Endothelial cell of umbilical vein (primary cell): ENCODE measurements around the gene SUPT5H. TPM values are rescaled to one million over a fixed set of nuclear protein-coding genes. Genes with fewer than 3 reads are reported as not detected.

Experiments
- BruUV-seq: library from RNA; stranded (reverse); fragments of 400-500 nt; replicated peaks from 2 replicates; lab custom pipeline; 2021; lab: Mats Ljungman, UMichigan
- CTCF ChIA-PET: fragments of 300-600, 350-600 bp; sonication (Branson Sonifier 250); formaldehyde crosslinking; loops from one replicate; lab custom pipeline; 2021; ENCODE audit warnings: antibody characterized with exemption, inconsistent platforms; lab: Charles Lee
- POLR2A ChIA-PET: fragments of 300-600, 350-600 bp; sonication (Branson Sonifier 250); formaldehyde crosslinking; loops from one replicate; lab custom pipeline; 2021; ENCODE audit warnings: antibody characterized with exemption, inconsistent platforms; lab: Charles Lee
- DNase-seq: peaks from one replicate; pipeline ENCODE4 v3.0.0-alpha.2; 2011; ENCODE audit warnings: low read depth, low spot score
- FAIRE-seq: peaks from 2 replicates; lab custom pipeline; 2011; peaks lifted over from hg19 to GRCh38; lab: Jason Lieb, UNC
- H2AFZ ChIP-seq: 2 replicates; pipeline ENCODE4 v1.6.0; 2012; ENCODE audit warnings: low read depth, low read length, control low read depth, inconsistent platforms
- H3K27ac ChIP-seq: 2 replicates; pipeline ENCODE4 v1.5.1; 2011; ENCODE audit warnings: low read depth, mild to moderate bottlenecking, control low read depth, low read length, moderate library complexity; ENCODE audit not compliant: insufficient read depth
- H3K27me3 ChIP-seq, 2 experiments: 2 replicates each; pipeline versions ENCODE4 v1.6.0 to v1.6.1; 2011; ENCODE audit warnings: low read length in 2 of 2, mixed read lengths in 1 of 2; ENCODE audit not compliant: control insufficient read depth in 2 of 2, insufficient read depth in 2 of 2
- H3K36me3 ChIP-seq, 2 experiments: 2 replicates in 1 of 2; 3 replicates in 1 of 2; pipeline ENCODE4 v1.5.1; 2011; ENCODE audit warnings: low read length in 2 of 2, mild to moderate bottlenecking in 1 of 2, moderate library complexity in 1 of 2; ENCODE audit not compliant: control insufficient read depth in 2 of 2, insufficient read depth in 2 of 2; ENCODE audit errors: extremely low read depth in 1 of 2
- H3K4me1 ChIP-seq: 3 replicates; pipeline ENCODE4 v1.5.1; 2011; ENCODE audit warnings: mild to moderate bottlenecking, low read length; ENCODE audit not compliant: control insufficient read depth, insufficient read depth; ENCODE audit errors: extremely low read depth
- H3K4me2 ChIP-seq: 2 replicates; pipeline ENCODE4 v1.6.1; 2011; ENCODE audit warnings: low read length, control low read depth, mixed read lengths; ENCODE audit not compliant: insufficient read depth
- H3K4me3 ChIP-seq, 3 experiments: fragments of 200-600 bp in 1 of 3; sonication (generic), shearing (Covaris generic) in 1 of 3; replicated peaks in 1 of 3; 2 replicates each; pipeline ENCODE4 v1.5.1; 2011 to 2016; ENCODE audit warnings: control low read depth in 3 of 3, low read length in 3 of 3, mild to moderate bottlenecking in 2 of 3, inconsistent platforms in 1 of 3, low read depth in 1 of 3, moderate library complexity in 1 of 3; ENCODE audit not compliant: insufficient read depth in 1 of 3
- H3K79me2 ChIP-seq: 2 replicates; pipeline ENCODE4 v1.6.0; 2012; ENCODE audit warnings: low read length, inconsistent platforms; ENCODE audit not compliant: control insufficient read depth, insufficient read depth
- H3K9ac ChIP-seq: replicated peaks from 2 replicates; pipeline ENCODE3; 2011; ENCODE audit warnings: low read length, control low read depth; ENCODE audit not compliant: insufficient read depth; ENCODE audit errors: extremely low read depth
- H3K9me1 ChIP-seq: replicated peaks from 3 replicates; pipeline ENCODE4 v1.6.0; 2011; ENCODE audit warnings: mild to moderate bottlenecking, low read length; ENCODE audit not compliant: control insufficient read depth, insufficient read depth; ENCODE audit errors: extremely low read depth
- H3K9me3 ChIP-seq: replicated peaks from 2 replicates; pipeline ENCODE4 v1.5.1; 2012; ENCODE audit warnings: low read length, inconsistent platforms; ENCODE audit not compliant: control insufficient read depth, insufficient read depth
- H4K20me1 ChIP-seq: replicated peaks from 2 replicates; pipeline ENCODE3; 2011; ENCODE audit warnings: mild to moderate bottlenecking, low read length; ENCODE audit not compliant: control insufficient read depth, insufficient read depth; ENCODE audit errors: extremely low read depth
- EZH2 ChIP-seq: IDR thresholded peaks from 2 replicates; pipeline ENCODE4 v1.6.1; 2012; ENCODE audit warnings: borderline replicate concordance, low read depth, mild to moderate bottlenecking, moderate library complexity, low read length, inconsistent platforms; ENCODE audit not compliant: severe bottlenecking
- FOS ChIP-seq: IDR thresholded peaks from 2 replicates; pipeline ENCODE4 v1.6.1; 2011; ENCODE audit warnings: mild to moderate bottlenecking, low read length, moderate library complexity, borderline replicate concordance; ENCODE audit not compliant: insufficient read depth
- GATA2 ChIP-seq: IDR thresholded peaks from 2 replicates; pipeline ENCODE4 v1.7.0; 2011; ENCODE audit warnings: low read depth, mild to moderate bottlenecking, moderate library complexity, mixed read lengths, low read length; ENCODE audit not compliant: insufficient read length, insufficient read depth
- JUN ChIP-seq: IDR thresholded peaks from 2 replicates; pipeline ENCODE4 v1.6.1; 2011; ENCODE audit warnings: borderline replicate concordance, low read depth; ENCODE audit not compliant: insufficient read length, insufficient read depth
- MYC ChIP-seq: IDR thresholded peaks from one replicate; pipeline ENCODE4 v1.6.1; 2011; ENCODE audit warnings: mild to moderate bottlenecking, low read depth, low read length
- POLR2A ChIP-seq: IDR thresholded peaks from 2 replicates; pipeline ENCODE4 v1.6.1; 2012; ENCODE audit warnings: low read depth, mild to moderate bottlenecking, control low read depth, low read length
- POLR2AphosphoS5 ChIP-seq: IDR thresholded peaks from 2 replicates; pipeline ENCODE4 v1.6.1; 2012; ENCODE audit warnings: low read depth, mild to moderate bottlenecking, control low read depth, low read length, moderate library complexity; ENCODE audit not compliant: insufficient read depth
- dilution Hi-C: fragments of 300-500 bp; cut with MboI; formaldehyde crosslinking; loops from one replicate; pipeline ENCODE4 v1.15.0; 2019; ENCODE audit warnings: low sequenced_read_pairs; ENCODE audit not compliant: extremely low pct_ligation_motif_present
- intact Hi-C: fragments of 100-400 bp; cut with micrococcal nuclease; formaldehyde crosslinking; loops from one replicate; pipeline ENCODE4 v1.10.0; 2022
- polyA plus RNA-seq, 4 experiments: library from polyadenylated mRNA; depleted of rRNA in 3 of 4; stranded (reverse) in 3 of 4; unstranded in 1 of 4; fragments of >200 nt; gene quantifications; 2 replicates each; pipeline versions ENCODE4 v1.2.1 to v1.2.3, GENCODE V29; 2011 to 2012; ENCODE audit warnings: missing spikeins in 1 of 4
- total RNA-seq: library from RNA; stranded (reverse); gene quantifications from 2 replicates; pipeline ENCODE4 v1.2.3, GENCODE V29; 2021
- TF ChIP-seq, protein P1 (sequence below): IDR thresholded peaks from 2 replicates; pipeline ENCODE4 v1.6.1; 2011; ENCODE audit not compliant: insufficient read depth, insufficient read length
- TF ChIP-seq, protein P2 (sequence below), 2 donors: IDR thresholded peaks; 1 replicate in 1 of 2; 2 replicates in 1 of 2; pipeline ENCODE4 v1.5.1; 2011; ENCODE audit warnings: low read length in 2 of 2, mild to moderate bottlenecking in 2 of 2, moderate library complexity in 2 of 2, control low read depth in 1 of 2, inconsistent platforms in 1 of 2, low read depth in 1 of 2; ENCODE audit not compliant: insufficient read depth in 1 of 2; ENCODE audit errors: extremely low read depth in 1 of 2

The SUPT5H gene
- total and polyA plus RNA-seq, 2 donors (not counting 3 experiments of a cell fraction or from before 2014, with no cell fraction given): 87.6 to 120 TPM

DNA sequence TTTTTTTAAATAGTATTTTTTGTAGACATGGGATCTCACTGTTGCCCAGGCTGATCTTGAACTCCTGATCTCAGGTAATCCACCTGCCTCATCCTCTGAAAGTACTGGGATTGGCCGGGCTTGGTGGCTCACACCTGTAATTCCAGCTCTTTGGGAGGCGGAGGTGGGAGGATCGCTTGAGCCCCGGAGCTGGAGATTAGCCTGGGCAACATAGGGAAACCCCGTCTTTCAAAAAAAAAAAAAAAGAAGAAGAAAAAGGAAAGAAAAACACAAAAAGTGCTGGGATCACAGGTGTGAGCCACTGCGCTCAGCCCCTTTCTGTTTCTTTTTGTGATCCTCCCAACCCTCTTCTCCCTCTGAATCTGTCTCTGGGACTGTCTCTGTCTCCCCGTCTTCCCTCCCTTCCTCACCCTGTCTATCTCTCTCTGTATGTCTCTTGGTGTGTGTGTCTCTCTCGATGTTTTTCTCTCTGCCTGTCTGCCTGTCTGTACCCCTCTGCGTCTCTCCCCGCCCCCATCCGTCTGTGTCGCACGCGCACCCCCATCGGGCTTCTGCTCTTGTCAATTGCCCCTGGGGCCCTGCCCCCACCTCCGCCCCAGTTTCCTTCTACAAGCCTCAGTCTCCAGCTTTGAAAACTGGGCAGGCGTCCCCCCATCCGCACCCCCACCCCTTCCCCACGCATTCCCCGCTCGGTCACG lies 39.3 kb upstream of the SUPT5H start:
- dilution Hi-C loops (no loop called here), intact Hi-C loops (no loop called here)
- Histone ChIP-seq H3K4me1 (peaks cover 51% of the 10 kb centered on the region), H3K4me2 (peak overlapping the region; percentile 42), H3K9me1 (no peaks in the 10 kb centered on the region), H3K36me3 (no peaks in the 10 kb centered on the region), H4K20me1 (no peaks in the 10 kb centered on the region), H2AFZ (peak overlapping the region; percentile 18), H3K79me2 (peaks cover 22% of the 10 kb centered on the region), H3K27ac (peak overlapping the region; percentile 58), H3K27me3 (no peaks in the 10 kb centered on the region), H3K9me3 (no peaks in the 10 kb centered on the region), H3K9ac (peak overlapping the region; percentile 59), H3K4me3 (peak overlapping the region; percentile 20 to 40 (median 27))
- FAIRE-seq: peak; percentile 44
- DNase-seq: no peak
- BruUV-seq: no TSS peak
- TF ChIP-seq JUN: no peak
- no peak for TF ChIP-seq EZH2
- no peak for TF ChIP-seq MYC
- TF ChIP-seq POLR2AphosphoS5: no peak
- CTCF ChIA-PET: interaction anchor here (5.0 kb wide), 1 partner anchor 9 kb away, joined by 42 read pairs; no protein-coding TSS in a partner anchor
- POLR2A ChIA-PET: interaction anchor here (1.0 to 2.4 kb wide), 5 partner anchors 8 to 476 kb away, joined by 3 to 10 read pairs (median 5); partner anchors contain the start of genes MED29, MRPS12, PAF1 and RPS16

DNA sequence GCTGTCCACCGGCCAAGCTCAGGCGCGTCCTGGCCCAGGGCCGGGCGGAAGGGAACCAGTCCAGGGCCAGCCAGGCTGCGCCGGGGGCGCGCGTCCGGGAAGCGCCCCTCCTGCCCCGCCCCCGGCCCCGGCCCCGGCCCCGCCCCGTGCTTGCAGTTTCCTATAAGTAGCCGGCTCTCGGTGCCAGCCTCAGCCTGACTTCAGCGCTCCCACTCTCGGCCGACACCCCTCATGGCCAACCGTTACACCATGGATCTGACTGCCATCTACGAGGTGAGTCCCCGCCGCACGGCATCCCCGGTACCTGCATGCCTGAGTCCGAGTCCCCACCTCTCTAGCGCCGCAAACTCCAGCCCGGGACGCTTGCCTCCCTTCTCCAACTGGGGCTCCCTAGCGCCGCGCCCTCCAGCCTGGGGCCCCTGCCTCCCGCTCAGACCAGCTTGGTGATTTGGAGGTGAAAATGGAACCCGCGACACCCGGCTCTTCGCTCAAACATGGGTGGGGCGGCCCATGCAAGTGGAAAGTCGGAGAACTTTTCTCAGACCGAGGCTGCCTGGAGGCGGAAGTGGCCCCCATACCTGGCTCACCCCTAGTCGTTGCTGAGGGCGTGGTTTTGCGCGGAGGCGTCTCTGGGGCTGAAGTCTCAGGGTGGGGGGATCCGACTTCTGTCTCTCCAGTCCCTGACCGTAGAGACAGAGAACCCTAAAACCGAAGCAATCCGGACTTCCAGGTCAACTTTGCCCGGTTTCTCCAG lies 38.5 kb upstream of the SUPT5H start, which contains the start of gene ZFP36:
Gene ZFP36, plus strand, starts transcription at position 192 of the 754 bp plus-strand sequence. Its CDS starts 58 bp downstream, at position 250.
- Histone ChIP-seq H3K9ac (peak within 1 kb of the TSS; percentile 92), H2AFZ (peak within 1 kb of the TSS; percentile 18), H3K27ac (peak within 1 kb of the TSS; percentile 83), H4K20me1 (no peaks in the 10 kb centered on the region), H3K27me3 (no peaks in the 10 kb centered on the region), H3K79me2 (peaks cover 22% of the 10 kb centered on the region), H3K9me1 (no peaks in the 10 kb centered on the region), H3K36me3 (no peaks in the 10 kb centered on the region), H3K9me3 (no peaks in the 10 kb centered on the region), H3K4me3 (peak within 1 kb of the TSS; percentile 71 to 96 (median 88)), H3K4me2 (peak within 1 kb of the TSS; percentile 83), H3K4me1 (peaks cover 57% of the 10 kb centered on the region)
- POLR2A ChIA-PET: interaction anchor here (0.5 to 2.4 kb wide), 7 partner anchors 9 to 476 kb away, joined by 3 to 10 read pairs (median 5); partner anchors contain the start of genes MED29, MRPS12, PAF1 and RPS16
- CTCF ChIA-PET: interaction anchor here (5.0 kb wide), 1 partner anchor 10 kb away, joined by 42 read pairs; no protein-coding TSS in a partner anchor
- FAIRE-seq (peak; percentile 75), DNase-seq (peak; percentile 76)
- TSS peak; percentile 69 for BruUV-seq
- dilution Hi-C loops: no loop called here
- intact Hi-C loops: no loop called here
- TF ChIP-seq EZH2 (no peak), POLR2A (peak; percentile 99), GATA2 (no peak), FOS (no peak), POLR2AphosphoS5 (peak; percentile 98), MYC (no peak), JUN (no peak)
- TF ChIP-seq, protein P1, sequence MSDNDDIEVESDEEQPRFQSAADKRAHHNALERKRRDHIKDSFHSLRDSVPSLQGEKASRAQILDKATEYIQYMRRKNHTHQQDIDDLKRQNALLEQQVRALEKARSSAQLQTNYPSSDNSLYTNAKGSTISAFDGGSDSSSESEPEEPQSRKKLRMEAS: peak; percentile 4
- TF ChIP-seq, protein P2, sequence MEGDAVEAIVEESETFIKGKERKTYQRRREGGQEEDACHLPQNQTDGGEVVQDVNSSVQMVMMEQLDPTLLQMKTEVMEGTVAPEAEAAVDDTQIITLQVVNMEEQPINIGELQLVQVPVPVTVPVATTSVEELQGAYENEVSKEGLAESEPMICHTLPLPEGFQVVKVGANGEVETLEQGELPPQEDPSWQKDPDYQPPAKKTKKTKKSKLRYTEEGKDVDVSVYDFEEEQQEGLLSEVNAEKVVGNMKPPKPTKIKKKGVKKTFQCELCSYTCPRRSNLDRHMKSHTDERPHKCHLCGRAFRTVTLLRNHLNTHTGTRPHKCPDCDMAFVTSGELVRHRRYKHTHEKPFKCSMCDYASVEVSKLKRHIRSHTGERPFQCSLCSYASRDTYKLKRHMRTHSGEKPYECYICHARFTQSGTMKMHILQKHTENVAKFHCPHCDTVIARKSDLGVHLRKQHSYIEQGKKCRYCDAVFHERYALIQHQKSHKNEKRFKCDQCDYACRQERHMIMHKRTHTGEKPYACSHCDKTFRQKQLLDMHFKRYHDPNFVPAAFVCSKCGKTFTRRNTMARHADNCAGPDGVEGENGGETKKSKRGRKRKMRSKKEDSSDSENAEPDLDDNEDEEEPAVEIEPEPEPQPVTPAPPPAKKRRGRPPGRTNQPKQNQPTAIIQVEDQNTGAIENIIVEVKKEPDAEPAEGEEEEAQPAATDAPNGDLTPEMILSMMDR (IDR thresholded peaks at IDR 0.05; ENCODE audit: extremely low read depth in 1 of 2, insufficient read depth in 1 of 2, low read depth in 1 of 2, low read length in 2 of 2): peak in 1 of 2 donors; percentile 9
